HepG2 (cell line): ENCODE data around the gene PPM1F. TPM values are rescaled to one million over a fixed set of nuclear protein-coding genes. Genes with fewer than 3 reads are reported as not detected.

Source experiments
- CBX1 ChIP-seq: IDR thresholded peaks from one replicate; pipeline ENCODE4 v1.6.1; 2016; ENCODE audit warnings: antibody characterized with exemption, low read depth
- CC2D1A ChIP-seq: sonication (generic); formaldehyde crosslinking; IDR thresholded peaks from 2 replicates; pipeline ENCODE4 v1.8.1; 2023; ENCODE audit warnings: mild to moderate bottlenecking, missing genetic modification reagents
- CHCHD3 ChIP-seq: sonication (generic); formaldehyde crosslinking; IDR thresholded peaks from 2 replicates; pipeline ENCODE4 v1.8.0; 2022; ENCODE audit warnings: mild to moderate bottlenecking, missing genetic modification reagents, moderate library complexity
- DZIP1 ChIP-seq: sonication (generic); formaldehyde crosslinking; IDR thresholded peaks from 2 replicates; pipeline ENCODE4 v1.5.0; 2020; ENCODE audit warnings: mild to moderate bottlenecking, missing genetic modification reagents
- ETV6 ChIP-seq: sonication (generic); formaldehyde crosslinking; conservative IDR thresholded peaks from 2 replicates; pipeline ENCODE4 v1.4.0; 2020; ENCODE audit warnings: missing genetic modification reagents
- FOXO1 ChIP-seq: sonication (generic); formaldehyde crosslinking; IDR thresholded peaks from 2 replicates; pipeline ENCODE4 v1.4.0; 2020; ENCODE audit warnings: missing genetic modification reagents
- HIVEP1 ChIP-seq: sonication (generic); formaldehyde crosslinking; IDR thresholded peaks from 2 replicates; pipeline ENCODE4 v1.4.0; 2020; ENCODE audit warnings: mild to moderate bottlenecking, missing genetic modification reagents
- KLF6 ChIP-seq: IDR thresholded peaks from 2 replicates; pipeline ENCODE4 v1.8.0; 2016; ENCODE audit warnings: missing biosample characterization, missing genetic modification reagents
- MAF1 ChIP-seq: sonication (generic); formaldehyde crosslinking; IDR thresholded peaks from 2 replicates; pipeline ENCODE4 v1.5.0; 2020; ENCODE audit warnings: missing genetic modification reagents, borderline replicate concordance
- PAWR ChIP-seq: sonication (generic); formaldehyde crosslinking; IDR thresholded peaks from 2 replicates; pipeline ENCODE4 v1.4.0; 2020; ENCODE audit warnings: missing genetic modification reagents, mild to moderate bottlenecking, borderline replicate concordance
- RNF2 ChIP-seq: fragments of 450-650 bp; conservative IDR thresholded peaks from 2 replicates; pipeline ENCODE4 v1.6.1; 2016; ENCODE audit warnings: low read depth
- TOE1 ChIP-seq: sonication (generic); formaldehyde crosslinking; IDR thresholded peaks from 2 replicates; pipeline ENCODE4 v1.4.0; 2020; ENCODE audit warnings: mild to moderate bottlenecking, missing genetic modification reagents
- ZBTB33 ChIP-seq: sonication (generic); formaldehyde crosslinking; IDR thresholded peaks from 2 replicates; pipeline ENCODE4 v1.4.0; 2020; ENCODE audit warnings: missing genetic modification reagents
- ZFP91 ChIP-seq: sonication (generic); formaldehyde crosslinking; IDR thresholded peaks from 2 replicates; pipeline ENCODE4 v1.9.0; 2022; ENCODE audit warnings: missing genetic modification reagents, mild to moderate bottlenecking, borderline replicate concordance
- ZIK1 ChIP-seq: sonication (generic); formaldehyde crosslinking; IDR thresholded peaks from 2 replicates; pipeline ENCODE4 v1.5.0; 2020; ENCODE audit warnings: mild to moderate bottlenecking, low read depth, missing genetic modification reagents, borderline replicate concordance
- ZNF512B ChIP-seq: sonication (generic); formaldehyde crosslinking; IDR thresholded peaks from 2 replicates; pipeline ENCODE4 v1.5.1; 2020; ENCODE audit warnings: missing genetic modification reagents, mild to moderate bottlenecking, borderline replicate concordance
- ZNF672 ChIP-seq: sonication (generic); formaldehyde crosslinking; IDR thresholded peaks from 2 replicates; pipeline ENCODE4 v1.8.1; 2022; ENCODE audit warnings: missing genetic modification reagents
- ZNF768 ChIP-seq: sonication (generic); formaldehyde crosslinking; IDR thresholded peaks from 2 replicates; pipeline ENCODE4 v1.4.0; 2020; ENCODE audit warnings: missing genetic modification reagents
- ZNF781 ChIP-seq: sonication (generic); formaldehyde crosslinking; IDR thresholded peaks from 2 replicates; pipeline ENCODE4 v1.5.1; 2020; ENCODE audit warnings: borderline replicate concordance, mild to moderate bottlenecking, missing genetic modification reagents; ENCODE audit errors: not compliant biosample characterization
- ZSCAN20 ChIP-seq: sonication (generic); formaldehyde crosslinking; IDR thresholded peaks from 2 replicates; pipeline ENCODE4 v1.4.0; 2020; ENCODE audit warnings: missing genetic modification reagents, mild to moderate bottlenecking, borderline replicate concordance
- polyA plus RNA-seq, 8 experiments: library from polyadenylated mRNA; depleted of rRNA in 3 of 8; stranded (reverse) in 7 of 8; unstranded in 1 of 8; fragments of >200 nt; fragmentation: Illumina TruSeq in 4 of 8; extraction: Trizol in 4 of 8; gene quantifications; 2 replicates each; pipeline versions ENCODE4 v1.2.1 to v1.2.3, GENCODE V29; 2011 to 2016; ENCODE audit warnings: low read depth in 4 of 8, missing spikeins in 1 of 8, mixed read lengths in 1 of 8; ENCODE audit not compliant: insufficient read depth in 1 of 8
- total RNA-seq, 5 experiments: library from RNA; depleted of rRNA; stranded (reverse); fragments of >200 nt; fragmentation: Illumina TruSeq; extraction: Trizol; gene quantifications; 2 replicates each; pipeline ENCODE4 v1.2.3, GENCODE V29; 2016; ENCODE audit warnings: low read depth in 1 of 5

PPM1F gene
- total and polyA plus RNA-seq, 2 of the 13 experiments (the other 11 are each of a cell fraction or from before 2014, with no cell fraction given): 11.0 to 19.6 TPM

- TF ChIP-seq ZFP91: peak; percentile 86
- no peak for TF ChIP-seq ZNF672 (CRISPR knock-in tag)
- no peak for TF ChIP-seq DZIP1 (CRISPR knock-in tag)
- peak; percentile 70; the same call in 1 of the 2 replicates for TF ChIP-seq KLF6 (CRISPR knock-in tag)
- TF ChIP-seq RNF2: no peak
- TF ChIP-seq ZNF768: peak; percentile 91
- TF ChIP-seq ZBTB33 (CRISPR knock-in tag): peak; percentile 72; the same call in 1 of the 2 replicates
- TF ChIP-seq CHCHD3: no peak
- TF ChIP-seq CBX1: peak; percentile 92
- peak; percentile 88 for TF ChIP-seq FOXO1 (CRISPR knock-in tag)
- TF ChIP-seq MAF1 (CRISPR knock-in tag): peak; percentile 92; the same call in 1 of the 2 replicates
- TF ChIP-seq ETV6 (CRISPR knock-in tag): peak; percentile 98
- TF ChIP-seq HIVEP1 (CRISPR knock-in tag): peak; percentile 91
- TF ChIP-seq CC2D1A (CRISPR knock-in tag): no peak
- 0 out of 2 replicates have a peak, but pooled peaks have one; percentile 42 for TF ChIP-seq PAWR (CRISPR knock-in tag)
- no peak for TF ChIP-seq ZNF781 (CRISPR knock-in tag)
- no peak for TF ChIP-seq ZNF512B (CRISPR knock-in tag)
- TF ChIP-seq TOE1 (CRISPR knock-in tag): no peak
- TF ChIP-seq ZIK1 (CRISPR knock-in tag): peak; percentile 89; the same call in 1 of the 2 replicates
- no peak for TF ChIP-seq ZSCAN20 (CRISPR knock-in tag)
These were observed 29.8 kb upstream of the PPM1F start, which contains the start of gene TOP3B (continued) for GRCh38 chr22:21982338-21982965.
